DMS153 (cell line): ENCODE data around the gene JMJD1C.
"Not testable (repeated sequence)": the region's sequence is repeated elsewhere in the genome, so short reads cannot be mapped to it uniquely, and the experiment has no call there.

ENCODE experiments used
- DNase-seq: peaks from one replicate; lab custom pipeline; 2025; lab: John Stamatoyannopoulos, UW

Gene JMJD1C

DNA sequence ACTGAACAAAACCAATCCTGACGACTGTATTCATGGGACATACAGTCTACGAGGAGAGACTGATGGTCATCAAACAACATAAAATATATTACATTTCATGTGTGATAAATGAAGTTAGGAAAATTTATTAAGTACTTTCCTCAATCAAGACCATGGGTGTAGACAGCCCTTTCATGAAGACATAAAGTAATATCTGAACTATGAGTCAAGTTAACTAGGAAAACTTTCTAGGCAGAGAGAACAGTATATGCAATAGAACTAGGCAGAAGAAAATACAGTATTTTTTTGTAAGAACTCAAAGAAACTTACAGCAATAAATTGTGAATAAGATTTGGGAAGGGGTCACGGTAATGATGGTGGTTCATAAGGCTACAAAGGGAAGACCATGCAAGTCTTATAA is 112.8 kb downstream of the JMJD1C start:
- DNase-seq = no peak

DNA sequence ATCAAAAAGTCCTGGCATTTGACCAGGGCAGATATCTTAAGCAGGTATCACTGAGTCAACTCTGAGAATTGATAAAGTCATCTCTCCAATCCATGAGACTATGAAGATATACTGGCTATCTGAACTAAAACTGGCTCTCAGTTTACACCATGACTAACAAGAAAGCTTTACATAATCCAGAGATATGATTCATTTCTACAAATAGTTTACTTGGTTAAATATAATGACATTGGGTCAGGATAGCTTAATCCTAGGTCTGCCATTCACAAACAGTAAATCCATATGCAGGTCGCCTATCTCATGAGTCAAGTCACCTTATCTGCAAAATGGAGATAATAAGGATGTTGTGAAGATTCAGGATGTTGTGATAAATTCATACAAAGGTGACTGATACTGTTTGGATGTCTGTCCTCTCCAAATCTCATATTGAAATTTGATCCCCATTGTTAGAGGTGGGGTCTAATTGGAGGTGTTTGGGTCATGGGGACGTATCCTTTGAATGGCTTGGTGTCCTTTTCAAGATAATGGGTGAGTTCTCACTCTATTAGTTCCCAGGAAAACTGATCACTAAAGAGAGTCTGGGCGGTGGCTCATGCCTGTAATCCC is 117.4 kb downstream of the JMJD1C start:
- DNase-seq = no peak

DNA sequence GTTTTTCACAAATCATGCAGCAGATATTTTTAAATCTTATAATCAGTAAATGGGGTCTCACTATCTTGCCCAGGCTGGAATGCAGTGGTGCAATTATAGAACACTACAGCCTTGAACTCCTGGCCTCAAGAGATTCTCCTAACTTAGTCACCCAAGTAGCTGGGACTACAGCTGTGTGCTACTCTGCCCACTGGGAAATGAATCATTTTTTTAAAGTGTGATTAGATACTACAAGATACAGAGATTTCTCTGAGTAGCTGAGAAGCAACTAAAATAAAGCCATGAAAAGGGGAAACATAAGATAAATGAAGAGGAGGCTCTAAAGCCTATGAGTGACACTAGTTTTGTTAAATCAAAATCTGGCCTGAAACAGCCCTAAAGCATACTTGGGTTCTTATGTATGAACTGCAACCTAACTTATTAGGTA is 119.7 kb downstream of the JMJD1C start:
- DNase-seq = no peak

DNA sequence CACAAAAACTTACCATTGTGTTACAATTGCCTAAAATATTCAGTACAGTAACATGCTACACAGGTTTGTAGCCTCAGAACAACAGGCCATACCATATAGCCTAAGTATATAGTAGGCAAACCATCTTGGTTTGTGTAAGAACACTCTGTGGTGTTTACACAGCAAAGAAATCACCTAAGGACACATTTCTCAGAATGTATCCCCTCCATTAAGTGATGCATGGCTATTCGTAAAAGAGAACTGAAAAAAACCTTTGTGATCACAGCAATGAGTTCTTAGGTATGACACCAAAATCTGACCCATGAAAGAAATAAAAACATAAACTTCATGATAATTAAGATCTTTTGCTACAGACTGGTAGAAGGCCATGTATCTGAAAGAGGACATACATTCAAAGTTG is 121.5 kb downstream of the JMJD1C start:
- no peak for DNase-seq

DNA sequence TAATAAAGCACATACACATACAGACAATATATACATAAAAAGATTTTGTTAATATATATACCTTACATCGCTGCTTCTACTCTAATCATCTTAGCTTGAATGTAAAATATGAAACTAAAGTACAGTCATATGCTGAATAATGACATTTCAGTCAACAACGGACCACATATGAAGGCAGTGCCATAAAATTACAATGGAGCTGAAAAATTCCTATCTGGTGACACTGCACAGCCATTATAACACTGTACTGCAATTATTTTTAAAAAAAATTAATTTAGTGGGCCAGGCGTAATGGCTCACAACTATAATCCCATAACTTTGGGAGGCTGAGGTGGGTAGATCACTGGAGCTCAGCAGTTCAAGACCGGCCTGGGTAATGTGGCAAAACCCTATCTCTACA is 122.3 kb downstream of the JMJD1C start:
- no peak for DNase-seq

DNA sequence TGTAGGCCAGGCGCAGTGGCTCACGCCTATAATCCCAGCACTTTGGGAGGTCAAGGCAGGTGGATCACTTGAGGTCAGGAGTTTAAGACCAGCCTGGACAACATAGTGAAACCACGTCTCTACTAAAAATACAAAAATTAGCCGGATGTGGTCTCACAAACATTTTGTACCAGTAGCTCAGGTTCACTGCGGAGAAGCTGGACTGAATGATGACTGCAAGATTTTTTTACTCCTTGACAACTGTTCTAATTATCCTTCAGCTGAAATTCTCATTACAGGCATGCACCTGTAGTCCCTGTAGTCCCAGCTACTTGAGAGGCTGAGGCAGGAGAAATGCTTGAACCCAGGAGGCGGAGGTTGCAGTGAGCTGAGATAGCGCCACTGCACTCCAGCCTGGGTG is 126.1 kb downstream of the JMJD1C start:
- not testable (repeated sequence) for DNase-seq

DNA sequence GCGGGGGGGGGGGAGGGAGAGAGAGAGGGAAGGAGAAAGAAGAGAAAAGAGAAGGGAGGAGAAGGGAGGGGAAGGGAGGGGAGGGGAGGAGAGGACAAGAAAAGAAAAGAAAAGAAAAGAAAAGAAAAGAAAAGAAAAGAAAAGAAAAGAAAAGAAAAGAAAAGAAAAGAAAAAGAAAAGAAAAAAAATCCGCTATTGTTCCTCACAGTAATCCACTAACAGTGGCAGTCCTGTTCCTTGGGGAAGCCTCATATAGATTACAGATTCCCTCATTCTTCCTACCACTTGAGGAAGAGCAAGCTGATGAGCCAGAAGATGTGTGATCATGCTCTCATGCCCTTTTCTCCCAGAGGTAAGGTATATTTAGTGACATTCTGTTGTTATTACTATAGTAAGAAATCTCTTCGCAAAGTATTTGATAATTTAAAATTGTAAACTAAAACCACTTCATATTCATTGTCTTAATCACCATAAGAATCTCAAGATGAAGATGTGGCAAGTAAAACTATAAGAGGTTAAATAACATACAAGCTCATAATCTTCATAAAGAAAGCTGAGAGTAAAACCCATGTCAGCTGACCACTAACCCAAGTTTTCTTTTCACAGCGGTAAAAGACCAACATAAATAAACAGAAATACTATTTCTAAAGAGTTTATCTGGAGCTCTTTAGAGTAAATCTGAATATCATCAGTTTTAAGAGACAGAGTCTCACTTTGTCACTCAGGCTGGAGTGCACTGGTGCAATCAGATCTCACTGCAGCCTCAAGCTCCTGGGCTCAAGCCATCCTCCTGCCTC is 128.1 kb downstream of the JMJD1C start:
- DNase-seq = no peak

DNA sequence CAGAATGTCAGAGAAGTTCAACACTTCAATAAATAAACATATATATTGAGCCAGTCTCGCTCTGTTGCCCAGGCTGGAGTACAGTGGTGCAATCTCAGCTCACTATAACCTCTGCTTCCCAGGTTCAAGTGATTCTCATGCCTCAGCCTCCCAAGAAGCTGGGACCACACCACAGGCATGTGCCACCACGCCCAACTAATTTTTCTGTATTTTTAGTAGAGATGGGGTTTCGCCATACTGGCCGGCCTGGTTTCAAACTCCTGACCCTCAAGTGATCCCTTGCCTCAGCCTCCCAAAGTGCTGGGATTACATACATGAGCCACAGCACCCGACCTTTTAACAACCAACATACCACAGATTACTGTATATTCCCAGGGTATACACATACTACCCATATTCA is 134.2 kb downstream of the JMJD1C start:
- DNase-seq = no peak

DNA sequence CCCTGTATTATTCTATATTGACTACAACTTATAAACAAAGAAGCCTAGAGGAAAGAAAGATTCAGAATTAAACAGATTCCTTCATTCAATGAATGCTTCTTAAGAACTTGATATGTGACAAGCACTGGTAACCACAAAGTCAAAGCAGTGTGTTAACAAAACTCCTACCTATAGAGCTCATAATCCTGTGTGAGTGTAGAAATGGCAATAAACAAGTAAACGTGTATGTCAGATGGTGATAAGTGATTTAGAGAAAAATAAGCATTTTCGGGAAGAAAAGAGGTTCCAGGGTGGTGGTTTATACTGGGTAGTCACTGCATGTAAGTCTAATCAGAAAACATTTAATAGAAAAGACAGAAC is 141.3 kb downstream of the JMJD1C start:
- DNase-seq = no peak

DNA sequence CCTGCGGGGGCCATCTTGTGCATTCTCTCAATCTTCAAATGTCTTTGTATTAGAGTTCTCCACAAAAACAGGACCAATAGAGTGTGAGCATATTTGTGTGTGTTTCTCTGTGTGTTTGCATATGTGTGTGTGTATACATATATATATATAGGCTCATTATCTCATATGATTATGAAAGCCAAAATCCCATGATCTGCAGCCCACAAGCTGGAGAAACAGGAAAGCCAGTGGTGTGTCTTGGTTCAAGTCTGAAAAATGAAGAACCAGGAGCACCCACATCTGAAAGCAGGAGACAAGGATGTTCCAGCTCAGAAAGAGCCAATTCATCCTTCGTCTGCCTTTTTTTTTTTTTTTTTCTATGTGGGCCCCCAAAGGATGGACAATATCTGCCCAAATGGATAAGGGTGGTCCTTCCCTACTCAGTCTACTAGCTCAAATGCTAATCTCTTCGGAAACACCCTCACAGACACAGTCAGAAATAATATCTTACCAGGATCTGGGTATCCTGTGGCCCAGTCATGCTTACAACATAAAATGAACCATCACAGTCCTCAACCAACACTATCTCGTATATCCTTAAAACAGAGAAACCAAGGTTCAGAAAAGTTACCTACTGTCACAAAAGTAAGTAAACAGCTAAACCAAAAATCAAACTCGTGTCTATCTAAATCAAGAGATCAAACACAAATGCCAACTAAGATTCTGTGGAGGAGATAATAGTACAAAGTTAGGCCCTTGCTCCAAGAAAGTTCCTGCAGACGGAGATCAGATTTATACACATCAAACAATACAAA is 141.9 kb downstream of the JMJD1C start:
- DNase-seq = no peak

DNA sequence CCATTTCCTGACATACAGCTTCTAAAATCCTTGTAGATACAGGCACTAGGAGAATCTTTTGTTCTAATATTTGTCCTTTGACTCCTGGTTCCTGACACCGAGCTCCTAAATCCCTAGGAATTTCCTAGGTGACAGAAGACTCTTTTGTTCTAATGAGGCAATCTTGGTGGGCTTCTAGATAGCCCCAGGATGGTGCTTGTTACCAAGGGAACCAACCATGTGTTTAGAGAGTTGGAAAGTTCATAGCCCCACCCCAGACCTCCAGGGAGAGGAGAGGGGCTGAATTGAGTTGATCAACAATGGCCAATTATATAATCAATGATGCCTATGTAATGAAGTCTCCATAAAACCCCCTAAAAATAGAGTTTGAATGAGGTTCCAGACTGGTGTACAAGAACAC is 145.1 kb downstream of the JMJD1C start:
- no peak for DNase-seq

DNA sequence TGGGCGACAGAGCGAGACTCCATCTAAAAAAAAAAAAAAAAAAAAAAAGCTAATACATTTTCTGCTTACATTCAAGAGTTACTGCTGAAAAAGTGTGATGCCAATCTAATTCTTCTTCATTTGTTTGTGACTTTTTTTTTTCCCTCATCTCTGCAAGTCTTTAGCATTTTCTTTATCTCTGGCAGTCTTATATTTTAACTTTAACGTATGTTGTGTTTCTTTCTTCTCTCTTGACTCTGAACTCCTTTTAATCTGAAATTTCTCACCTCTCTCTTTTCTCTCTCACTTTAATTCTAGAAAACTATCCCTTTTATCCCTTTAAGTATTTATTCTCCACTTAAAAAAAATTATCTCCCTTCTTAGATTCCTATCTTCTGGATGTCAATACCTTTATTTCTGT is 146.5 kb downstream of the JMJD1C start:
- no peak for DNase-seq

DNA sequence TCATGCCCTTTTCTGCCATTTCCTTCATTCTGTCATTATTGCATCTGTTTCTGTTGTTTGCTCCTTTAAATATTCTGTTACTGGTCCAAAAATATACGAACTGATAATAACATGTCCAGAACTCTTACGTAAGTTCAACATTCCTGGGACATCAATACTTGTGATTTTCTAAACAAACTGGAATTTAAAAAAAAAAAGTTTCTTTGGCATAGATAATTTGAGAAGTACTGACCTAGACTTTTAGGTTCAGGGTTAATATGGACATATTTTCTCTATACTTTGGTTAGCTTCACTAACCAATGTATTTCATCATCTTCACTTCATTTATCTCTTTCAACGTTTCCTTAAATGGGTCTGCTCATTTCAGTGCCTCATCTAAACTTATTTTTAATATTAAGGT is 147.3 kb downstream of the JMJD1C start:
- no peak for DNase-seq

DNA sequence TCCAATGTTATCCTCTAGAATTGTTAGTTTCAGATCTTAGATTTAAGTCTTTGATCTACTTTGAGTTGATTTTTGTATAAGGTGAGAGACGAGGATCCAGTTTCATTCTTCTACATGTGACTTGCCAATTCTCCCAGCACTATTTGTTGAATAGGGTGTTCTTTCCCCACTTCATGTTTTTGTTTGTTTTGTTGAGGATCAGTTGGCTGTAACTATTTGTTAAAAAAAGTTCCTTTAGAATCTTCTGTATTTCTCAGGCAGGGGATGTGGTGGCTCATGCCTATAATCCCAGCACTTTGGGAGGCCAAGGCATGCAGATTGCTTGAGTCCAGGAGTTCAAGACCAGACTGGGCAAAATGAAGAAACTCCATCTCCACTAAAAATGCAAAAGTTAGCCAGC is 151.8 kb downstream of the JMJD1C start:
- no peak for DNase-seq

DNA sequence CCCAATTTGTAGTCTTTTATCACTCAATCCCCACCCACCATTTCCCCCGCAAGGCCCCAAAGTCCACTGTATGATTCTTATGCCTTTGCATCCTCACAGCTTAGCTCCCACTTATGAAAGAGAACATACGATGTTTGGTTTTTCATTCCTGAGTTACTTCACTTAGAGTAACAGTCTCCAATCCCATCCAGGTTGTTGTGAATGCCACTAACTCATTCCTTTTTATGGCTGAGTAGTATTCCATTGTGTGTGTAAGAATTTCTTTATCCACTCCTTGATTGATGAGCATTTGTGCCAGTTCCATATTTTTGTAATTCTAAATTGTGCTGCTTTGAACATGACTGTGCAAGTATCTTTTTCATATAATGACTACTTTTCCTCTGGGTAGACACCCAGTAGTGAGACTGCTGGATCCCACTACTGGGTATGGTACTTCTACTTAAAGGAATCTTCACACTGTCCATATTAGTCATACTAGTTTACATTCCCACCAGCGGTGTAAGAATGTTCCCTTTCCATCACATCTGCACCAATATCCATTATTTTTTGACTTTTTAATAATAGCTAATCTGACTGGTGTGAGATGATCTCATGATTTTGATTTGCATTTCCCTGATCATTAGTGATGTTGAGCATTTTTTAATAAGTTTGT is 152.6 kb downstream of the JMJD1C start:
- DNase-seq = no peak

DNA sequence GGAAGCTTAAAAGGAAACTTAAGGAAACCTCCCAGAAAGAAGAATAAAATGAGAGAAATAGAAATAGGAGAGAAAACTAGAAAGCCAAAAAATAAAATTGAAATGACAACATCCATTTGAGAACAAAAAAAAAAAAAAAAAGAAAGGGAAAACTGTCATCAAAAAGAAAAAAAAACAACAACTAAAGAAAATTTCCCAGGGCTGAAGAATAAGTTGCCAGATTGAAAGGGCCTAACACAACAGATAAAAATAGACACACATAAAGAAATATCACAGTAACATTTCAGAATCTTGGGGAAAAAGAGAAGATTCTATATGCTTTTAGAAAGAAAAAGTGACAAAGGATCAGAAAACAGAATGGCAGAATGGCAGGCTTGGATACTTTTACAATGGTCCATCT is 157.1 kb downstream of the JMJD1C start:
- DNase-seq = no peak

DNA sequence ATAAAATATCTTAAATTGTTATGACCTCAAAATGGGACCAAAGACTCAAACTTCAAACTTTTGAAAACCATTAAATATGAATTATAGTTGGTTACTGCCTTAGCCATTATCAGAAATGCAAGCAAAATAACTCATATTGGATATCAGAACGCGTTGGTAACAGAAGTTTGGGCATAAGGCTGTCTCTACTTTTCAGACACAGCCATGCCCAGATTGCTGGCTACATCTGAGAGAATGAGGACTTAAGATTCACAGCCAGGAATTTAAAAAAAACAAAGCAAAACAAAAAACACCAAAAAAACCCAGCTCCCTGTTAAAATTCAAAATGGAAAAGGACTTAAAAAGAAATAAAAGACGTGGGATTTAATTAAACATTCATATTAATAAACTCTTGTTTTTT is 161.6 kb downstream of the JMJD1C start:
- no peak for DNase-seq

DNA sequence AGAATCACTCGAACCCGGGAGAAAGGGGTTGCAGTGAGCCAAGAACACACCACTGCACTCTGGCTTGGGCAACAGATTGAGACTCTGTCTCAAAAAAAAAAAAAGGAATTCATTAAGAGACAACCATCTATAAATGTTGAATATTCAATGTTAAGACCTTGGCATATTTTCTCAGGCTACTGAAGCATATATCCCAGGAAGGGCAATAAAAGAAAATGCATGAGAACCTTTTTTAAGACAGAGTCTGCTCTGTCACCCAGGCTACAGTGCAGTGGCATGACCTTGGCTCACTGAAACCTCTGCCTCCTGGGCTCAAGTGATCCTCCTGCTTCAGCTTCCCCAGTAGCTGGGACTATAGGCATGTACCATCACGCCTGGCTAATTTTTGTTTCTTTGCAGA is 165.0 kb downstream of the JMJD1C start:
- no peak for DNase-seq

DNA sequence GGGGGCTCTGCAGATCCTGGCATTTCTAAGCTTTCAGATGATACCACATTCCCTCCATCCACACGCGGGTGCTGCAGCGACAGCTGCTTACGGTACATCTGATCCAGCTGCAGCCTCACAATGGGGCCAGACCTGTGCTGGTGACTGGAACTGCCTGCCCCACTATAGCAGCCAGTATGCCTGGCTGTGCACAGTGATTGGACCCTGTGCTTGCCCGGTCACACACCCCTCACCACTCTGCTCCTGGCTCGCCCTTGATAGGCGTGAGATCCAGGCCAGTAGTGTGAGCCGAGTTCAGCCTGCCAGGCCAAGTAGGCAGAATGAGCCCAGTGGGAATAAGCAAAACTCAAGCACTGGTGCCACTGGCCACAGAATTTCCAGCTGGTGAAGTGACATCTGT is 167.8 kb downstream of the JMJD1C start:
- no peak for DNase-seq

DNA sequence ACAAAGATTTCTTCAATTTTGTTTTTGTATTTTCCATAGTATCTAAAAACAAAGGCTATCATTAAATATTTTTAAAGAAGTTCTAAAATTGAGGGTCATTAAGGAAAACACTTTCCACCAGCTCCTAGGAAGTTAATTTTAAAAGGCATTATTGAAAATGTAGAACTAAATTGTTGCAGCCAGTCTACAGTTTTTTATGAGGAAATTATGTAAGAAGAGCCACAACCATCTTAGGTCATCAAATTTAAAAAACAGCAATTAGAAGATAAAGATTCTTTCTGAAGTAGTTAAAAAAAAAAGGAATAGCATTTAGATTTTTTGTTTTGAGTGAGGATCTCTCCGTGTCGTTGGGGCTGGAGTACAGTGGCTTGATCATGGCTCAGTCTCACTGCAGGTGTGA is 171.0 kb downstream of the JMJD1C start:
- DNase-seq = no peak

DNA sequence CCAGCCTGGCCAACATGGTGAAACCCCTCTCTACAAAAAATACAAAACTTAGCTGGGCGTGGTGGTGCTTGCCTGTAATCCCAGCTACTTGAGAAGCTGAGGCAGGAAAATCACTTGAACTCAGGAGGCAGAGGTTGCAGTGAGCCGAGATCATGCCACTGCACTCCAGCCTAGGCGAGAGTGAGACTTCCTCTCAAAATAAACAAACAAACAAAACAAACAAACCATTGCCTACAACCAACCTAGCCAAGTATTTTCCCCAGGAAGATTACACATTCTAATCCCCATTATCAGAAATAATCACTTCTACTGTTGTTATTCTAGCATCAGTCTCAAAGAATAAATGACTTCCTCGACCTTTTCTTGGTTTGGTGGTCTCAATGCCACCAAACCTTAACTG is 172.9 kb downstream of the JMJD1C start:
- DNase-seq = not testable (repeated sequence)

DNA sequence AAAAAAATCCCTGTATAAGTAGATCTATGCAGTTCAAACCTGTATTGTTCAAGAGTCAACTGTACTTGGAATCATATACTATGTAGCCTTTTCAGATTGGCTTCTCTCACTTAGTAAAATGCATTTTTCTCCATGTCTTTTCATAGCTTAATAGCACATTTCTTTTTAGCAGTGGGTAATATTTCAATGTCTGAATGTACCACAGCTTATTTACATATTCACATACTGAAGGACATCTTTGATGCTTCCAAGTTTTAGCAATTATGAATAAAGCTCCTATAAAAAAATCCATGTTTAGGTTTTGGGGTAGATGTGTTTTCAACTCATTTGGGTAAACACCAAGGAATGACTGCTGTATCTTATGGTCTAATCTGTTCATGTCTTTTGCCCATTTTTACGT is 177.6 kb downstream of the JMJD1C start:
- DNase-seq = no peak
